Measurements from ENCODE around the gene CCM2. TPM values are rescaled to one million over a fixed set of nuclear protein-coding genes. Genes with fewer than 3 reads are reported as not detected.
A peak's percentile ranks its signal among the peaks of the same experiment; 100 is the strongest.
"Not testable (repeated sequence)": the region's sequence is repeated elsewhere in the genome, so short reads cannot be mapped to it uniquely, and the experiment has no call there.

Gene CCM2
- total RNA-seq, 1 experiment from 2014 or later: 26.2 TPM

DNA sequence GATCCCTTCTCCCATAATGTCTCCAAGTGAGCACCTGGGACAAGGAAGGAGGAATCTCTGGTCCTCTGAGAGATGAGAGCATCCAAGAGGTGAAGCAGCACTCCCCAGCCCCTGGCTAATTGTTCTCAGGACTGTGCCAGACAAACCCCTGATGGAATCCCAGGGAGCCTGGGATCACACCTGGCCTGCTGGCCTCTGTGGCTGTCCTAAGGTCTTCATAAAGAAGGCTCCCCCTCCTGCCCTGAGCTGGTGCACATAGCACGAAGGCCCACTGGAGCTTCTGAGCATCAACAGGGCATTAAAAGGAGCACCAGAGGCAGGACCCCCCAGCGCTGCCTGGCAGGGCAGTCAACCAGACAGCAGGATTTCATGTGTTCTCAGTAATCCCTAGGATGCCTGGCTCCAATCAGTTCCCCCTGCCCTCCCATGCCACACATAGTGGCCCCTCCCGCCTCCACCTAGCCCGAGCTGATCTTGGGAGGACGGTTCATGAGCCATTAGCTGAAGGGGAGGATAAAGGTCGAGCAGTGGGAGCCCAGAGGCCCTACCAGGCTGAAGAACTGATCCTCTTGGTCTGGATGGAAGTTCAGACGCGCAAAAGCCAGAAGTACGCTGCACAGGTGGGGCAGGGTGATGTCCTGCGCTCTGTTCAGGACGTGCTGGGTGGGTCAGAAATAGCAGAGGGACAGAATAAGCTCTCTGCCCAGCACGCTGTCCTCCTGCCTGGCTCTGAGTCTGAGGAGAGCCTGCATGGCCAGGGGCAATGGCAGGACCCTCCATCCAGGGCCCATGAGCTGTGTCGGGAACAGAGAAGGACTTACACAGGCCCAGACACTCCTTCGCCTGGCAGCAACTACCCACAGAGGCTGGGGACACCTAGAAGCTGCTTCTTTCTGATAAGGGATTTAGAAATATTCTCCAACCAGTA, 103.0 kb downstream of the CCM2 start:
- no peak overlapping the region for H3K4me3 ChIP-seq
- H3K36me3 ChIP-seq: peaks cover 95% of the 10 kb centered on the region
- H3K4me1 ChIP-seq: no peaks in the 10 kb centered on the region
- H3K9me3 ChIP-seq (replicated peaks): no peaks in the 10 kb centered on the region
- H3K27me3 ChIP-seq: no peaks in the 10 kb centered on the region
- DNase-seq: no peak
- no peak overlapping the region for H3K27ac ChIP-seq

DNA sequence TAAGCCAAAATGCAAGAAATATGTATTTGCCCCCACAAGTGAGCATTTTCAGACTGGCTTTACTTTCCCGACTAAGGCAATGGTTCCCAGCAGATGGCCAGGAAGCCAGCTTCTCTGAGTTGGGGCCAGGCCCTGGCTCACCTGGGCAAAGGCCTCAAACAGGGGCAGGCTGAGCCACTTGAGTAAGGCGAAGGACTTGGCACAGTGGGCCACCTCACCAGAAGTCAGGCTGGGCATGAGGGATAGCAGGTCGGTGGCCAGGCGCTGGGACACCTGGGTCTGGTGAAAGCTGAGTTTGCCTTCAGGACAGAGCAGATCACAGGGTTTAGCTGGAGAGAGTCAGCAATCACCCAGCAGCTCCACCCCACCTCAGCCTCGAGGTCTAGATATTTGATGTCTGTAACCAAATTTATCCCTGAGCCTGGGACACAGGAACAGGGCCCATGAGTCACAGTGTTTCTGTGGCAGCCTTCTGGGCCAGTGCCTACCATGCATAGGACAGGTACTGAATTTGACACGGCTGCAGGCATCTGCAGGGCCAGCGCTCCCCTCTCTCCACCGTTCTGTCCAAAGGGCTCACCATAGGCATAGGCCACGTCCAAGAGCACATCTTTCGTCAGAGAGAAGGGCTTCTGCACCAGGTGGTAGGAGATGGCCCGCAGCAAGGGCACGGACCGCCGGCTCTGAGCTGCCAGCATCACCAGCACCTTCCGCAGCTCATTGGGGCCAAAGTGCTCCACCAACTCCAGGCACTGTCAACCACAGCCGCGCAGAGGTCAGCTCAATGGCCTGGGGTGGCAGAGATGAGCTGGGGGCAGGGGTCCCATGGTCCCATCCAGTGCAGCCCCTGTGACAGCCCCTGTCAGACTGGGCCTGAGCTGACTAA, 104.2 kb downstream of the CCM2 start:
- H3K9me3 ChIP-seq (replicated peaks): no peaks in the 10 kb centered on the region
- H3K4me3 ChIP-seq: no peak overlapping the region
- H3K4me1 ChIP-seq: no peaks in the 10 kb centered on the region
- H3K27ac ChIP-seq: no peak overlapping the region
- no peaks in the 10 kb centered on the region for H3K27me3 ChIP-seq
- peaks cover 98% of the 10 kb centered on the region for H3K36me3 ChIP-seq
- DNase-seq: no peak

DNA sequence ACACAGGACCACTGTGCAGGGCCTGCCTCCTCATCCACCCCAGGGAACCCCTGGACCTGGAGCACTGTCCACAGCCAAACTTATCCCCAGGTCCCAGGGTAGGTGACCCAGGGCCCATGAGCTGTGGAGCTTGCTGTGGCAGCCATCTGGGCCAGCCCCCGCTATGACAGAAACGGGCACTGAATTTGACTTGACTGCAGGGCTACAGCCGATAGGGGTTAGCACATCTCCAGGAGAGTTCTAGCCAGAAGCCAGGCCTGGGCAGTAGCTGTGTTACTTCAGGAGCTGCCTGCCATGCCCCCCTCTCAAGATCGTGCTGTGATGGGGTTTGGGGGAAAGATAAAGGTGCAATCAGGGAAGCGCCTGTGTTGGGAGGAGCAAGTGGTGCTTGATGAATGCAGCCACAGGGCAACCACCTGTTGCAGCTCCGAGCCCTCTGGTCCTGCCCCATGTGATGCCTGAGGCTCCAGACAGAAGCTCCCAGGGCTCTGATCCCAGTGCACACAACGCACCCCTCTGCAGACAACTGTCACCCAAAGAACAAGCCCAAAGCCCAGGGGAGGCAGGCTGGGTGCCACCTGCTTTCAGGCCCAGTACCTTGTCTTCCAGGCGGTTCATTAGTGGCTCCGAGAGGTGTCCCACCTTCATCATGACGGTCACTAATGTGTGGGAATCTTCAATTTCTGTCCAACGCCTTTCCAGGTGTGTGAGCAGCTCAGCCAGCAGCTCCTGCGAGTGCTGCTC, 105.0 kb downstream of the CCM2 start:
- no peaks in the 10 kb centered on the region for H3K9me3 ChIP-seq (replicated peaks)
- H3K27me3 ChIP-seq: no peaks in the 10 kb centered on the region
- no peak for DNase-seq
- H3K27ac ChIP-seq: no peak overlapping the region
- no peaks in the 10 kb centered on the region for H3K4me1 ChIP-seq
- peaks cover 93% of the 10 kb centered on the region for H3K36me3 ChIP-seq
- H3K4me3 ChIP-seq: no peak overlapping the region

DNA sequence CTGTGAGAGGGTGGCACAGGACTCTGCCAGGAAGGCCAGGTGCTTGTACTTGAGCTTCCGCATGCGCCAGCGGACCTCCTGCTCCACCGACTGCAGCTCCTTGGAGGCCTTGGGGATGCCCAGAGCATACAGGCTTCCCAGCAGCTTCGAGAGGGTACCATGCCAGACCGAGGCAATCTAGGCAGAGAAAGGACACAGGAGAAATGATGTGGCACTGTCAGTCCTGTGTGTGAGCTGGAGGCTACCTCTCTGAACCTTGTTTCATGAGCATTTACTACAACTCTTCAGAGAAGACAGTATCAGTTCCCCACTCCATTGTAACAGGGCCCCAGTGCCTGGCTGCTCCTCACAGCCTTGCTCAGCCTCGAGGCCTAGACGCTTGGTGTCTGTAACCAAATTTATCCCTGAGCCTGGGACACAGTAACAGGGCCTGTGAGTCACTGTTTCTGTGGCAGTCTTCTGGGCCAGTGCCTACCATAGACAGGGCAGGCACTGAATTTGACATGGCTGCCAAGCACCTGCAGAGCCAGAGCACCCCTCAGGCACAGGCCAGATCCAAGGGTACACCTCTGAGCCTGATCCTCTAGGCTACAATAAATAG, 105.7 kb downstream of the CCM2 start:
- no peaks in the 10 kb centered on the region for H3K27me3 ChIP-seq
- no peak for DNase-seq
- no peak overlapping the region for H3K4me3 ChIP-seq
- 0 out of 2 replicates have a peak, but pooled peaks cover 3% of the 10 kb centered on the region for H3K4me1 ChIP-seq
- H3K27ac ChIP-seq: no peak overlapping the region
- peaks cover 87% of the 10 kb centered on the region for H3K36me3 ChIP-seq
- H3K9me3 ChIP-seq (replicated peaks): no peaks in the 10 kb centered on the region

DNA sequence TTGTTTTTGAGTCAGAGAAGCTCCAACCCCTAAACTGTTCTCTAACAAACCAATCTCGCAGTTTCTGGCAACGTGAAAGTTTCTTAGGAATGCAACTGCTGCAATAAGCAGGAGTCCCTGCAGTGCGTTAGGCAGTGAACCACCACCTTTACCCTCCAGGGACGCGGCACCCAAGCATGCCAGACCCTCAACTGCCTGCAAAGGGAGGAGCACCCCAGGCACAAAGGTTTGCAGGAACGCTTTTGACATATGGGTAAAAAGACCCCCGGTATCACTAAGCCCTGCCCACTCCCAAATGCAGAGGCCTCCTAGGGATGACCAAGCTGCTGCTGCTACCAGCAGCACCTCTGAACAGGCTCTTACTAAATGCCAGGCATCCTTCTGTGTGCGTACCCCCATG, 106.8 kb downstream of the CCM2 start:
- no peak overlapping the region for H3K27ac ChIP-seq
- H3K36me3 ChIP-seq: peaks cover 75% of the 10 kb centered on the region
- H3K4me3 ChIP-seq: no peak overlapping the region
- H3K9me3 ChIP-seq (replicated peaks): no peaks in the 10 kb centered on the region
- H3K27me3 ChIP-seq: no peaks in the 10 kb centered on the region
- 0 out of 2 replicates have a peak, but pooled peaks cover 3% of the 10 kb centered on the region for H3K4me1 ChIP-seq
- DNase-seq: no peak

DNA sequence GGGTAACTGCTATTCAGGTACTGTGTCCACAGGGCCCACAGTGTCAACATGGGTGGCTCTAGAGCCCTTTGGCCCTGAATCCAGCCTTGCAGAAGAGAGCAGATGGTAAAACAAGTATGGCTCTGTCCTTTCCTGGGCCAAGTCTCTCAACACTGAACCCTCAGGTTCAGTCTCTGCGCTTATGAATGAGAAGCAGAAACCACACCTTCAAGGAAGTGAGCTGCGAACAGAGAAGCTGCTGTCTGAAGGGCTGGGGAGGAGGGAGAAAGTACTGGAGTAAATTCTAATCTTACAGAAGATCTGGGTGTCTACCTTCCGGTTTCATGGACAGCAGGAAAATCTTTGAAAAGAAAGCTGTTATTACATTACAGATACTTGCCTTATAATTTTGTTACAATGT, 107.4 kb downstream of the CCM2 start:
- Histone ChIP-seq H3K9me3 (replicated peaks) (no peaks in the 10 kb centered on the region), H3K4me3 (no peak overlapping the region), H3K36me3 (peaks cover 70% of the 10 kb centered on the region), H3K4me1 (0 out of 2 replicates have a peak, but pooled peaks cover 3% of the 10 kb centered on the region), H3K27me3 (no peaks in the 10 kb centered on the region), H3K27ac (no peak overlapping the region)
- no peak for DNase-seq

DNA sequence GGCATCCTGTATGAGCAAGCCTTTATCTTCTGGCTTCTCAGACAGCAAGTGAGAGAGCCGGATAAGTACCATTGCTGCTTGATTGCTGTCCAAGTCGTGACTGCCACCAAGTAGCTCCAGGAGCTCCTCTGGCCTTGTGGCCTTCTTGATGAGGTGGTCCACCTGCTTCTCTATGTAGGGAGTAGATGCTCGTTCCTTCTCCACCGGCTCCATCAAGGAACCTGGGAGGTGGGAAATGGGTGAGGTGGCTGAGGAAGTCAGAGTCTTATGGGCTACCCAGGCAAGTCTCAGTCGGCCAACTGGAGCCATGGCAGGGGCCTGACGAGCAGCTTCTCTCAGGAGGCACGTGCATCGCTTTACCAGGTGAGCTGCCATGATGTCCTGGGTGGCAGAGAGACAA, 108.9 kb downstream of the CCM2 start:
- no peak overlapping the region for H3K27ac ChIP-seq
- H3K4me1 ChIP-seq: 0 out of 2 replicates have a peak, but pooled peaks cover 3% of the 10 kb centered on the region
- DNase-seq: no peak
- H3K36me3 ChIP-seq: peaks cover 55% of the 10 kb centered on the region
- H3K27me3 ChIP-seq: no peaks in the 10 kb centered on the region
- H3K4me3 ChIP-seq: no peak overlapping the region
- H3K9me3 ChIP-seq (replicated peaks): no peaks in the 10 kb centered on the region

DNA sequence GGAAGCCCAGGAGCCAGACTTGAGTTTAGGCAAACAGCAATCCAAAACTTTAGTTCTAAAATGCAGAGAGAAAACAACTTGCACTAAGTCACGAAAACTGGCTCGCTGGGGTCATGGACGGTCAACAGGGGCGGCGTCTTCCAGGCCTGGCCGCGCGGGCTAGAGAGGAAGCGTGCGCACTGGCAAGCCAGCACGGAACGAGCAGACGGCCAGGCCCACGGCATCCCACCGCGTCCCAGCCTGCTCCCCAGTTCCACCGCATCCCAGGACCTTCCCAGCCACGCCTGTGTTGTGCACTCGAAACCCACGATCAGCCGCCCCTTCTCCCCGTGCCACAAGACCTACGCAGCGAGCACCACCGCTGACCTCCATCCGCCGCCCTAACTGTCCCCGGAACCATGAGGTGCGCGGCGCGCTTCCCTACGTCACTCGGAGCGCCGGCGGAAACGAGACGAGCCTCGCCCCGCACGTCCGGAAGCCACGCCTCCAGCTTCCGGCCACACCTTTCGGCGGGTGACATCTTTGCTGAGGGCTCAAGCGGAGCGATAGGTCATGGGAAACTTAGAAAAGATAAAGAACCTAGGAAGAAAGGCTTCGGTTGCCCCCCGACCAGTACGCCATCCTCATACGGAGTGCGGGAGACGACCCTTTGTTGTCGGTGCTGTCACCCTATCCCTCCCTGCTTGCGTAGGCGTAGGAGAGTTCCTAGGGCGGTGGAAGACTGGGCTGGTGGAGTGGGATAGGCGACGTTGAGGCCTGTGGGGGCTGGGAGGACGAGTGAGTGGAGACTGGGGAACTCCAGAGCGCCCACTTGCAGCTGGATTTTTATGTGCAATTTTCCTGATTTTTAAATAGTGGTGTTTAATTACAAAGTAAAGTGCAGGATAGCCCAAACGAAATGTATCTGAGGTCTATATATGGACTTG, 111.6 kb downstream of the CCM2 start, which contains the start of gene TBRG4:
Gene TBRG4, minus strand, starts transcription at position 400 of the 926 bp plus-strand sequence. CDS start 2,460 bp downstream, outside the sequence.
- Histone ChIP-seq H3K36me3 (peaks cover 30% of the 10 kb centered on the region), H3K27ac (peak within 1 kb of the TSS; percentile 74), H3K4me1 (0 out of 2 replicates have a peak, but pooled peaks cover 3% of the 10 kb centered on the region), H3K9me3 (replicated peaks) (no peaks in the 10 kb centered on the region), H3K4me3 (peak within 1 kb of the TSS; percentile 80), H3K27me3 (no peaks in the 10 kb centered on the region)
- peak; percentile 95 to 97 for DNase-seq

DNA sequence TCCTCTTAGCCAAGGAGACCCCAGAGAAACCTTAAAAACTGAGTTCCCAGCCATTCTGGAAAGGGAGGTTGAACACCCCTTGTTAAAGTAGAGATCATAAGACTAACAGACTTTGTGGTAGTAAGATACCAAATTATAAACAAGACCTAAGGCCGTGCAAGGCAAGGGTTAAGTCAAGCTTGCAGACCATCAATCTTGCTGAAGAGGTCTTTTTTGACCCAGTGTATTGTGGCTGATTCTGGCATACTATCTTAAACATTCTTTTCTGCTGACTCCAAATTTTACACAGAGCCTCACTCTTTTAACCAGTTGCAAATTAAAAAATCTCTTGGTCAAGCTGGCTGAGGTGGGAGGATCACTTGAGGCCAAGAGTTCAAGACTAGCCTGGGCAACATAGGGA, 112.6 kb downstream of the CCM2 start:
- DNase-seq: no peak
- Histone ChIP-seq H3K36me3 (peaks cover 19% of the 10 kb centered on the region), H3K9me3 (replicated peaks) (no peaks in the 10 kb centered on the region), H3K4me1 (0 out of 2 replicates have a peak, but pooled peaks cover 3% of the 10 kb centered on the region), H3K27me3 (no peaks in the 10 kb centered on the region), H3K27ac (no peak overlapping the region), H3K4me3 (no peak overlapping the region; the same call in 1 of the 2 replicates)

DNA sequence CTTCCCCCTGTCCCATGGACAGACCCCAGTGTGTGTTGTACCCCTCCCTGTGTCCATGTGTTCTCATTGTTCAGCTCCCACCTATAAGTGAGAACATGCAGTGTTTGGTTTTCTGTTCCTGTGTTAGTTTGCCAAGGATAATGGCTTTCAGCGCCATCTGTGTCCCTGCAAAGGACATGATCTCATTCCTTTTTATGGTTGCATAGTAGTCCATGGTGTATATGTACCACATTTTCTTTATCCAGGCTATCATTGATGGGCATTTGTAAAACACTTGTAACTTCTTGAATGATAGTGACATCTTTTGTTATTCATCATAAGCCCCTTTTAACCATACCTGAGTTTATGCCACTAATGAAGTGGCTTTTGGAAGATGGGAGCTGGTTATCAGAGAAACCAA, 114.3 kb downstream of the CCM2 start:
- H3K27ac ChIP-seq, H3K27me3 ChIP-seq: not testable (repeated sequence)

DNA sequence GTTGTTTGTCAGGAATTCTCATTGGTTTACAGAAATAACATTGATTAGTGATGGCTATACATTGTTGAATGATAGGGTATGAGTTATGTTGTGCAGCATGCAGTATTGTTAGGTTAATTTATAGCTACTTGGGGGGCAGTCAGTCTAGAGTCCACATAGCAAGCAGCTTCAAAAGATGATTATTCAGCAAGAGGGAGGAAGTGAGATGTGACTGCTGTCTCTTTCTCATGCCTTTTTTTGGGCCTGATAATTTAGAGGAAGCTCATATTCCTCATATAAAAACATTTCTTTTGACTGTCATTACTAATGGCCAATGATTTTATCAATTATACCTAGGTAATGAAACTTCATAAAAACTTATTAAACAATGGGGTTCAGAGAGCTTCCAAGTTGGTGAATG, 114.9 kb downstream of the CCM2 start:
- H3K4me3 ChIP-seq: no peak overlapping the region
- no peaks in the 10 kb centered on the region for H3K9me3 ChIP-seq (replicated peaks)
- 0 out of 2 replicates have a peak, but pooled peaks cover 3% of the 10 kb centered on the region for H3K4me1 ChIP-seq
- no peak for DNase-seq
- H3K27ac ChIP-seq: no peak overlapping the region
- no peaks in the 10 kb centered on the region for H3K36me3 ChIP-seq
- no peaks in the 10 kb centered on the region for H3K27me3 ChIP-seq

More for the DNA sequence above, 114.3 kb downstream of the CCM2 start:
- not testable (repeated sequence) for H3K9me3 ChIP-seq (replicated peaks); H3K4me1 ChIP-seq; H3K36me3 ChIP-seq; DNase-seq; H3K4me3 ChIP-seq

DNA sequence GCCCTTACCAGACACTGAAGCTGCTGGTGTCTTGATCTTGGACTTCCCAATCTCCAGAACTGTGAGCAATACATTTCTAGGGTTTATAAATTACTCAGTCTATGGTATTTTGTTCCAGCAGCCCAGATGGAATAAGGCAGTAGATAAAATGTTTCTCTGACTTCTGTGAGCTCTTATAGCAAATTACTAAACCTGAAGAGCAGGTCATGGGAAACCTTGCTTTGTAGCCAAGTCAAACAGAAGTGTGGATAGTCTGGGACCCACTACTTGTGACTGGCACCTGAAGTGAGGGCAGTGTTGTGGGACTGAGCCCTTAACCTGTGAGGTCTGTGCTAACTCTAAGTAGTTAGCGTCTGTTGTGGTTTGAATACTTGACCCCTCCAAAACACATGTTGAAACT, 116.0 kb downstream of the CCM2 start:
- no peaks in the 10 kb centered on the region for H3K9me3 ChIP-seq (replicated peaks)
- H3K27ac ChIP-seq: no peak overlapping the region
- no peaks in the 10 kb centered on the region for H3K27me3 ChIP-seq
- no peak overlapping the region for H3K4me3 ChIP-seq
- H3K4me1 ChIP-seq: no peaks in the 10 kb centered on the region
- DNase-seq: no peak
- no peaks in the 10 kb centered on the region for H3K36me3 ChIP-seq

DNA sequence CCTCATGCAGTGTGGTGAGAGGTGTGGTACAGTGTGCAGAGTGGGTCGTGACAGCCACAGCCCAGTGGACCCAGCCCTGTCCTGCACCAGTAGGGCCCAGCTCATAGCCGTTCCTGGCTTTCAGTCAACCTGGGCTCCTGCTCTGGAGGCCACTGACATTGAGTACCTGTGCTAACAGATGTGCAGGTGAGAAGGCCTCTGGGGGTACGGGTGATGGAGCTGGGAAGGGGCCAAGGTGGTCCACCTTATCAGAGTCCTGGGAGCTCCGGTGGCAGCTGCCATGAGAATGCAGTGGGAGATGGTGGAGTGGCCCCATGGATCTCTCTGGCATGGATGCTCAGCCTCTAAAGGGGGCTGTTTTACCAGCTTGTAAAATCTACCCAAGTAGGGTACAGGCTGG, 117.6 kb downstream of the CCM2 start:
- Histone ChIP-seq H3K4me1 (no peaks in the 10 kb centered on the region), H3K27ac (no peak overlapping the region)
- DNase-seq: no peak

More for the DNA sequence above, 117.6 kb downstream of the CCM2 start:
- H3K36me3 ChIP-seq: no peaks in the 10 kb centered on the region
- H3K9me3 ChIP-seq (replicated peaks): no peaks in the 10 kb centered on the region
- no peaks in the 10 kb centered on the region for H3K27me3 ChIP-seq
- H3K4me3 ChIP-seq: no peak overlapping the region
